Heart left ventricle (tissue), 13 donors: ENCODE data around the gene DPM1.

ENCODE experiments used
- POLR2A ChIP-seq, 2 donors: fragments of 450-650 bp; IDR thresholded peaks; one replicate each; pipeline ENCODE4 v1.6.1; 2017; ENCODE audit warnings: antibody characterized with exemption in 2 of 2, mild to moderate bottlenecking in 2 of 2, moderate library complexity in 2 of 2
- TF ChIP-seq, protein P1 (sequence below), 12 donors: fragments of 200-600 bp; sonication (generic) in 4 of 12; IDR thresholded peaks; one replicate each; pipeline versions ENCODE4 v1.5.0 to v1.8.0; 2018 to 2022; ENCODE audit warnings: antibody characterized with exemption in 12 of 12, mild to moderate bottlenecking in 5 of 12
- donor health status: ischemic (EF 13 %, LVEDD 7.1; RV severe dilation, severe dysfunction).
- donor health status: DM: no; HTN: yes; CAD: no.
- donor health status: DM: no; HTN: no; CAD: no.
- donor health status: ischemic (EF 25% LVEDD 6.9; RV normal size, moderate dysfunction).
- donor health status: ischemic (EF 25% LVEDD 5.7; RV mildly dilated, moderate dysfunction).
- donor health status: ischemic (EF 35%, LVEDD 5.7; RV mildly dilated, moderate dysfunction).
- donor health status: nonischemic (EF 11% LVEDD 7.7; RV severe dilation, severe dysfunction).
- donor health status: DM: yes; HTN: yes; CAD: no.
- donor health status: PGD.
- donor health status: ischemic (EF 29% LVEDD 5.4; RV normal size, mild dysfunction).
- donor health status: nonischemic (EF 23%, LVEDD 6.1; RV moderate dilation, normal function).

DNA sequence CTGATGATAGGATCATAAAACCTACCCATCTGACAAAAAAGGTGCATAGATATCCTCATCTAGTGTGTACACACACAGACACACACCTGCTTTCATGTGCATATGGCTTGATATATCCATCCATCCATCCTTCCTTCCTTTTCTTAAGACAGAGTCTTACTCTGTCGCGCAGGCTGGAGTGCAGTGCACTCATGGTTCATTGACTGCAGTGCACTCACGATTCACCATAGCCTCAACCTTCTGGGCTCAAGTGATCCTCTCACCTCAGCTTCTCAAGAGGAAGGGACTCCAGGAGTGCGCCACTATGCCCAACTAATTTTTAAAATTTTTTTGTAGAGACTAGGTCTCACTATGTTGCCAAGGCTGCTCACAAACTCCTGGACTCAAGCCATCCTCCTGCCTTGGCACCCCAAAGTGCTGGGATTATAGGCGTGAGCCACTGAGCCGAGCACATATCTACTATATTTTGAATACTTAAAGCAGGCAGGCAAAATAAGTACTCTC, 54.2 kb downstream of the DPM1 start:
- TF ChIP-seq, protein P1, sequence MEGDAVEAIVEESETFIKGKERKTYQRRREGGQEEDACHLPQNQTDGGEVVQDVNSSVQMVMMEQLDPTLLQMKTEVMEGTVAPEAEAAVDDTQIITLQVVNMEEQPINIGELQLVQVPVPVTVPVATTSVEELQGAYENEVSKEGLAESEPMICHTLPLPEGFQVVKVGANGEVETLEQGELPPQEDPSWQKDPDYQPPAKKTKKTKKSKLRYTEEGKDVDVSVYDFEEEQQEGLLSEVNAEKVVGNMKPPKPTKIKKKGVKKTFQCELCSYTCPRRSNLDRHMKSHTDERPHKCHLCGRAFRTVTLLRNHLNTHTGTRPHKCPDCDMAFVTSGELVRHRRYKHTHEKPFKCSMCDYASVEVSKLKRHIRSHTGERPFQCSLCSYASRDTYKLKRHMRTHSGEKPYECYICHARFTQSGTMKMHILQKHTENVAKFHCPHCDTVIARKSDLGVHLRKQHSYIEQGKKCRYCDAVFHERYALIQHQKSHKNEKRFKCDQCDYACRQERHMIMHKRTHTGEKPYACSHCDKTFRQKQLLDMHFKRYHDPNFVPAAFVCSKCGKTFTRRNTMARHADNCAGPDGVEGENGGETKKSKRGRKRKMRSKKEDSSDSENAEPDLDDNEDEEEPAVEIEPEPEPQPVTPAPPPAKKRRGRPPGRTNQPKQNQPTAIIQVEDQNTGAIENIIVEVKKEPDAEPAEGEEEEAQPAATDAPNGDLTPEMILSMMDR (IDR thresholded peaks at IDR 0.05), result no peak
- no peak for TF ChIP-seq POLR2A (IDR thresholded peaks at IDR 0.05)
